GM18507 (cell line): Measurements from ENCODE around the gene SLC12A9.

ENCODE experiments used
- DNase-seq: peaks from one replicate; pipeline ENCODE4 v3.0.0; 2011; ENCODE audit warnings: low read depth; ENCODE audit not compliant: insufficient read length; ENCODE audit errors: extremely low spot score
- FAIRE-seq: peaks from 2 replicates; lab custom pipeline; 2011; peaks lifted over from hg19 to GRCh38; lab: Jason Lieb, UNC

SLC12A9 gene

DNA sequence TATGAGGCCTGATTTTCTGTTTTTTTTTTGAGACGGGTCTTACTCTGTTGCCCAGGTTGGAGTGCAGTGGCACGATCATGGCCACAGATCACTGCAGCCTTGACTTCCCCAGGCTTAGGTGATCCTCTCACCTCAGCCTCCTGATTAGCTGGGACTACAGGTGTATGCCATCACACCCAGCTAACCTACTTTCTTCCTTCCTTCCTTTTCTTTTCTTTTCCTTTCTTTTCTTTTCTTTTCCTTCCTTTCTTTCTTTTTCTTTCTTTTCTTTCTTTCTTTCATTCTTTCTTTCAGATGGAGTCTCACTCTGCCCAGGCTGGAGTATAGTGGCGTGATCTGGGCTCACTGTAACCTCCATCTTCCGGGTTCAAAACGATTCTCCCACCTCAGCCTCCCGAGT, 26.2 kb downstream of the SLC12A9 start:
- DNase-seq, result no peak

DNA sequence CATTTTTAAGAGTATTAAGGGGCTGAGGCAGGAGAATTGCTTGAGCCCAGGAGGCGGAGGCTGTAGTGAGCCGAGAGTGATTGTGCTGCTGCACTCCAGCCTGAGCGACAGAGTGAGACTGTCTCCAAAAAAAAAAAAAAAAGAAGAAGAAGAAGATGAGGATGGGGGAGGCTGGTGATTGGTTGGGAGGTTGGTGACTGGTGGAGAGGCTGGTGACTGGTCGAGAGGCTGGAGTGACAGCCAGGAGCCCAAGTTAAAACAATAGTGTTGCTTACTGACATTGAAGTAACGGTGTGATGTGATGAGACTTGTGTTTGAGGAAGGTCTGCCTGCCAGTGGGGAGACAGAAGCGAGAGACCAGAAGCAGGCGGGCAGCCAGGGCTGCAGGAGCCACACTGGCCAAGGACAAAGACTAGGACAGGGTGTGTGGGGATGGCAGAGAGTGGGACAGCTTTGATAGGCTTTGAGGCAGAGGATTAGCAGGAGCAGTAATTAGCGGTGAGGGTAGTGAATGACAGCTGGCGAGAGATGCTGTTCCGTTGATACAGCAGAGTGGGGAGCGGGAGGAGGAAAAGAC, 27.3 kb downstream of the SLC12A9 start:
- DNase-seq (no peak), FAIRE-seq (no peak)

More for the DNA sequence above, 26.2 kb downstream of the SLC12A9 start:
- FAIRE-seq, result no peak

DNA sequence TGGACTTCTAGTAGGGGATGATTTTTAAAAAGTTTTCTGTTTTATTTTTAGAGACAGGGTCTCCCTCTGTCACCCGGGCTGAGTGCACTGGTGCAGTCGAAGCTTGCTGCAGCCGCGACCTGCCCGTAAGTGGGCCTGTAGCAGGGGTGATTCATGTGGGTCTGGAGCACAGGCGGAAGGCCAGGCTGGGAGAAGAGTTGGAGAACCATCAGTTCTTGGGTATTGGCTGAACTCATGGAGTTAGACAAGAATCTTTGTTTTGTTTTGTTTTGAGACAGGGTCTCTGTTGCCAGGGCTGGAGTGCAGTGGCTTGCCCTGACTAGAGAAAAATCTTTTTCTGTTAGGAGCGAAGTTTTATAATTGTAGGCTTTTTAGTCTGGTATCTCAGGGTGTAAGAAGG, 28.1 kb downstream of the SLC12A9 start:
- no peak for FAIRE-seq
- DNase-seq, result no peak

DNA sequence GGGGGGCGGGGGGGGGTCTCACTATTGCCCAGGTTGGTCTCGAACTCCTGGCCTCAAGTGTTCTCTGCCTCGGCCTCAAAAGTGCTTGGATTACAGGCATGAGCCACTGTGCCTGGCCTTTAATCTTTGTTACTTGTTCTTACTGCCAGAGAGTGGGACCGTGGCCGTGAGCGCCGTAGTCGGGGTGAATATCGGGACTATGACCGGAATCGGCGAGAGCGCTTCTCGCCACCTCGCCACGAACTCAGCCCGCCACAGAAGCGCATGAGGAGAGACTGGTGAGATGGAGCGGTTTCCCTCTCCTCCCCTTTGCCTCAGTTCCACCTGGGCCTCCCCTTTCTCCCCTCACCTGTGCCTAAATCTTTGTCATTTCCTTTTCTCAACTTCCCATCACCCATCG, 28.6 kb downstream of the SLC12A9 start:
- DNase-seq (no peak), FAIRE-seq (no peak)

DNA sequence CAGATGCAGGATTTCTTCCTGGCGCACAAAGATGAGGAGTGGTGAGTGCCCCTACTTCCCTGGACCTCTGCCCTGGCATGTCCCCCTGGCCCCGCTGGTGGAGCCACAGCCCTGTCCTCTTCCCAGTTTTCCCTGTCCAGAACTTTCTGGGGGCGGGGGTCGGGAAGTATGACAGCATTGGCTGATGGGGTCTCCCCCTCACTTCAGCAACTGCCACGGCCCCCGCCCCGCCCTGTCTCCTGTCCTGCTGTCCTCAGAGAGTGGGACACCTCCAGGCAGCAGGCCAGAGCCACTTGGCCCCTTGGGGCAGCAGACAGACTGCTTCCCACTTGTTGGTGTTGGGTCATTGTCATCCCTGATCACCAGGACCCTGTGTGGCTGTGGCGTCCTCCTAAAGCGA, 29.7 kb downstream of the SLC12A9 start:
- FAIRE-seq (no peak), DNase-seq (no peak)

DNA sequence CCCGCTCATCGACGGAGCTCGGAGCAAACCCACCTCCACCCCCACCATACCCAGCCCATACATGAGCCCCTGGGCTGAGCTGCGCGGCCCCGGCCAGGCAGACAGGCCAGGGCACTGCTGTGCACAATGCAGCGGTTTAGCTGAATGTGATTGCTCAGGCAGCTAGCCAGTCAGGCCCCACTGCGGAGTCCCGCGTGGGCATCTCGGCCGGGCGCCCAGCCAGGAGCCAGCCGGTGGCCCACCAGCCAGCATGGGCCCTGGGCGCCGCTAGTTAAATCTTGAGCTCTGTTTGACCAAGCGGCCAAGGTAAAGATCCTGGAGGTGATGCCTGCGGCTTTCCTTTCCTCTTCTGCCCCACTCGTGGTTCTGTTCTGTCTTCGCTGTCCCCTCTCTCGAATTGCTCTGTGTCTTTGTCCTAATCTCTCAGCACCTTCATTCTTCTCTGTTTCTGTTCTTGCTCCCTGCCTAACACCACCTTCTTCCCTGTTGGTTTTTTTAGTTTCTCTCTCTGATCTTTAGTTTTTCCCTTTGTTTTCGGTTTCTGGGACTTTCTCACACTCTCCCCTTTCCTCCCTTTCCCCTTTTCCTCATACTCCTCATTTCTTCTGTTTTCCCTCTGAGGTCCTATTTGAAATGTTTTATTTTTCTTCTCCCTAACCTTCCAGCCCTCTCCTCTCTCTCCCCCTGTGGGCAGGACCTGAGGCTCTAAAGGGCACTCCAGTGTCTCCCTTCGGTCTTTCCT, 30.4 kb downstream of the SLC12A9 start:
- FAIRE-seq, result no peak
- no peak for DNase-seq

DNA sequence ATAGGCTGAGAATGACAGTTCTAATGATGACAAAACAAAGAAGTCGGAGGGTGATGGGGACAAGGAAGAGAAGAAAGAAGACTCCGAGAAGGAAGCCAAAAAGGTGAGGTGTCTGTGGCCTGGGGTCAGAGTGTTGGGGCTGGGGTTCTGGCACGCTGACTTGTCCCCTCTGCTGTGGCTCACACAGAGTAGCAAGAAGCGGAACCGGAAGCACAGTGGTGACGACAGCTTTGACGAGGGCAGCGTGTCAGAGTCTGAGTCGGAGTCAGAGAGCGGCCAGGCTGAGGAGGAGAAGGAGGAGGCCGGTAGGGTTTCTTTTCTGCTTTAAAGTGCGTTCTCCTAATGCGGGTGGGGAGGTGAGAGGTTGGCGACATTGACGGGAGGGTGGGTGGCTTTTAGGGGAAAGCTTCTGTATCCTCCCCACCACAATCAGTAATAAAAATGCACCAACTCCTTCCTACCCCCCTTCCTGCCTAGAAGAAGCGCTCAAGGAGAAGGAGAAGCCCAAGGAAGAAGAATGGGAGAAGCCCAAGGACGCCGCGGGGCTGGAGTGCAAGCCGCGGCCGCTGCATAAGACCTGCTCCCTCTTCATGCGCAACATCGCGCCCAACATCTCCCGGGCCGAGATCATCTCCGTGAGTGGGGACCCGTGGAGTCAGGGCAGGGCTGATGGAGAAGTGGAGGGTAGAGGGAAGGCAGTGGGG, 32.4 kb downstream of the SLC12A9 start:
- DNase-seq (no peak), FAIRE-seq (no peak)

DNA sequence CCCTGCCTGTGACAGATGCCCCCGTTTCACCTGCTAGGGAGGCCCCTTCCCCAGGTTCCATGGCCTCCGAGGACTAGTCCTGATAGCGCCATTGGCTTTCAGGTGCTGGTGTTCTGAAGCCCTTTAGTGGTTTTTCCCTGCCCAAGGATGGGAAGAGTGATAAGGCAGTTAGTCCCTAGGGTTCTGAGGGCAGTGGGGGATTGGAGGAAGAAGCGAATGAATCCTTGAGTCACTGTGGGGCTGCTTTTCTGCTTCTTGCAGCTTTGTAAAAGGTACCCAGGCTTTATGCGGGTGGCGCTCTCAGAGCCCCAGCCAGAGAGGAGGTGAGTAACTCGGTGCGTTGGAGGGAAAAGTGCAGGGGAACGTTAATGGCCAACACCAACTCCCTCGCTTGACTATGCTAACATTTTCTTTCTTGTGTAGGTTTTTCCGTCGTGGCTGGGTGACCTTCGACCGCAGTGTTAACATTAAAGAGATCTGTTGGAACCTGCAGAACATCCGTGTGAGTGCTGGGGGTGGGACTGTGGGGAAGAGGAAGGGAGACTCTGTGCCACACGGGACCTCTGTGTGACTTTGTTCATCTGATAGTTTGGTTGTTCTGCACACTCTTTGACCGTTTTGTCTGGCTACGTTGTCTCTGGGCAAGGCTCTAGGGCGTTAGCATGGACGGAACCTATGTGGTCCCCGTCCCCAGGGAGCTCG, 33.1 kb downstream of the SLC12A9 start:
- no peak for DNase-seq
- no peak for FAIRE-seq

DNA sequence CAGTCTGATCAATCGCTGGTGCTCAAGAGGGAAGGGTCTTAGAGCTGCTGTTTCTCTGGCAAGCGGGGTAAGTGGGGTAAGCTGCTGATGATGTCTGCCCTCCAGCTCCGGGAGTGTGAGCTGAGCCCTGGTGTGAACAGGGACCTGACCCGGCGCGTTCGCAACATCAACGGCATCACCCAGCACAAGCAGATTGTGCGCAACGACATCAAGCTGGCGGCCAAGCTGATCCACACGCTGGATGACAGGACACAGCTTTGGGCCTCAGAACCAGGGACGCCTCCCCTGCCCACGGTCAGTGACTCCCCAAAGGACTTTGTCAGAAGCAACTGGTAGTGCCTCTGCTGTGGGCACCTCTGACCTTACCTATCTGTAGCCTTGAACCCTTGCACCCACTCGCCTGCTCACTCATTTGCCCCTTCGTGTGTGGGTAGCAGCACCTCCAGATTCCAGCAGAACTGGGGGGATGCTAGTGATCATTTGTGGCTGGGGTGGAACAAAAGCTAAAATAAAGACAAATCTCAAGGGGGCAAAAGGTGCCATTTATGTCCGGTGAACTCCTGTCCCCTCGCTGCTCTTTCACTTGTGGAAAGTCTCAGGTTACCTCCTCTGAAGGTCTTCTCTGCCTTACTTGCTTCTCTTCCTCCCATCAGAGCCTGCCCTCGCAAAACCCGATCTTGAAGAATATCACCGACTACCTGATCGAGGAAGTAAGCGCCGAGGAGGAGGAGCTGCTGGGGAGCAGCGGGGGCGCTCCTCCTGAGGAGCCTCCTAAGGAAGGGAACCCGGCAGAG, 33.8 kb downstream of the SLC12A9 start:
- no peak for DNase-seq
- no peak for FAIRE-seq

DNA sequence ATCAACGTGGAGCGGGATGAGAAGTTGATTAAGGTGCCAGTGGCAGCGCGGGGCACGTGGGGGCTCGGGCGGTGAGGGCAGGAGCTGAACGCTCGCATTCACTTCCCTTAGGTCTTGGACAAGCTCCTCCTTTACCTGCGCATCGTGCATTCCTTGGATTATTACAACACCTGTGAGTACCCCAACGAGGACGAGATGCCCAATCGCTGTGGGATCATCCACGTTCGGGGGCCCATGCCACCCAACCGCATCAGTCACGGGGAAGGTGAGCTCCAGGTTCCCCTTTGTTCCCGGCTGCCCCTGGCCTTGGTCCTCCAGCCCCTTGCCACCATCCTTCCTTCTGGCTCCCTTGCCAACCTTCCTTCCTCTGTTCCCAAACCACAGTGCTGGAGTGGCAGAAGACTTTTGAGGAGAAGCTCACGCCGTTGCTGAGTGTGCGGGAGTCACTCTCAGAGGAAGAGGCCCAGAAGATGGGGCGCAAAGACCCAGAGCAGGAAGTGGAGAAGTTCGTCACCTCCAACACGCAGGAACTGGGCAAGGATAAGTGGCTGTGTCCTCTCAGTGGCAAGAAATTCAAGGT, 34.5 kb downstream of the SLC12A9 start:
- DNase-seq (no peak), FAIRE-seq (no peak)

DNA sequence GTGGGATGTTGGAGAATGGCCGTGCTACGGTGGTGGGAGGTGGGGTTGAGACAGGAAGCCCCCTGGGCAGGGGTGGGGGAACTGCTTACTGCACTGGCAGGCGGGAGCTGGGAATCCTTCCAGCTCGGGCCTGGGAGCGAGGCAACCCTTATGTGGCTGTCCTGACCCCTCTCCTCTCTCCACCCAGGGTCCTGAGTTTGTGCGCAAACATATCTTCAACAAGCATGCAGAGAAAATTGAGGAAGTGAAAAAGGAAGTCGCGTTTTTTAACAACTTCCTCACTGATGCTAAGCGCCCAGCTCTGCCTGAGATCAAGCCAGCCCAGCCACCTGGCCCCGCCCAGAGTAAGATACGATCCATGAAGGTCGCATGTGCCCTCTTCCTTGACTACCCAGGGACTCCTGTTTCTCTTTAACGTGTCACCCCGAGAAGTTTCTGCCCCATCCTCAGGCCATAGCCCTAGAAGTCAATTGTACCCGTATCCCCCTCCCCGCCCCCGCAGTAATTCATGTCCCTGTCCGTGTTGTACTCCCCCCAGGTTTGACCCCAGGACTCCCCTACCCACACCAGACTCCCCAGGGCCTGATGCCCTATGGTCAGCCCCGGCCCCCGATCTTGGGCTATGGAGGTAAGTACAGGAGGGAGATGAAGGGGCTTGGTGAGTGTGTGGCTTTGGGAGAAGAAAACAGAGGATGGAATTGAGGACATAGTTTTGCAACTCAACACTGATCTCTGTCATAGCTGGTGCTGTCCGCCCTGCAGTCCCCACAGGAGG, 35.2 kb downstream of the SLC12A9 start:
- DNase-seq (peak; percentile 70), FAIRE-seq (peak; percentile 98)

DNA sequence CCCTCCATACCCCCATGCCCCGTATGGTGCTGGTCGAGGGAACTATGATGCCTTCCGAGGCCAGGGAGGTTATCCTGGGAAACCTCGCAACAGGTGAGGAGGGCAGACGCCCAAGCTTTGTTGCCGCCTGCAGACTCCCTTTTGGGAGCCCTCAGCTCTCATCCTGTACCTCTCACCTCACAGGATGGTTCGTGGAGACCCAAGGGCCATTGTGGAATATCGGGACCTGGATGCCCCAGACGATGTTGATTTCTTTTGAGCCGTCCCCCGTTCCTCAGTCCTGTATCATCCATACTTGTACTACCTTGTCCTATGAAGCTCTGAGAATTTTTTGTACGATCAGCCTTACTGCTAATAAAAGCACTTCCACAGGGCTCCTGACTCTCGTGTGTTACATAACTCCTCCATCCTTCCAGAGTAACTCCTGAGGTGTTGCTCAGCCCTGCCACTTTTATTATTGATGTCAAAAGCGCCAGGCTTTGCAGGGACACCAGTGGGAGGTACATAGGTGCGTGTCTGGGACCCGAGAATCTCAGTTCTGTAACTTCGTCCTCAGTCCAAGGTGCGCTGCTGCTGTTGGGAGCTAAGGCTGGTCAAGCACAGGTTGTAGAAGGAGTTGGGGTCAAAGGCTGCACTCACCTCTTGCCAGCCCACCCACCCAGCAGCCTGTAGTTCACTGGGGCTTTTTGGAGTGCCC, 35.9 kb downstream of the SLC12A9 start:
- no peak for DNase-seq

DNA sequence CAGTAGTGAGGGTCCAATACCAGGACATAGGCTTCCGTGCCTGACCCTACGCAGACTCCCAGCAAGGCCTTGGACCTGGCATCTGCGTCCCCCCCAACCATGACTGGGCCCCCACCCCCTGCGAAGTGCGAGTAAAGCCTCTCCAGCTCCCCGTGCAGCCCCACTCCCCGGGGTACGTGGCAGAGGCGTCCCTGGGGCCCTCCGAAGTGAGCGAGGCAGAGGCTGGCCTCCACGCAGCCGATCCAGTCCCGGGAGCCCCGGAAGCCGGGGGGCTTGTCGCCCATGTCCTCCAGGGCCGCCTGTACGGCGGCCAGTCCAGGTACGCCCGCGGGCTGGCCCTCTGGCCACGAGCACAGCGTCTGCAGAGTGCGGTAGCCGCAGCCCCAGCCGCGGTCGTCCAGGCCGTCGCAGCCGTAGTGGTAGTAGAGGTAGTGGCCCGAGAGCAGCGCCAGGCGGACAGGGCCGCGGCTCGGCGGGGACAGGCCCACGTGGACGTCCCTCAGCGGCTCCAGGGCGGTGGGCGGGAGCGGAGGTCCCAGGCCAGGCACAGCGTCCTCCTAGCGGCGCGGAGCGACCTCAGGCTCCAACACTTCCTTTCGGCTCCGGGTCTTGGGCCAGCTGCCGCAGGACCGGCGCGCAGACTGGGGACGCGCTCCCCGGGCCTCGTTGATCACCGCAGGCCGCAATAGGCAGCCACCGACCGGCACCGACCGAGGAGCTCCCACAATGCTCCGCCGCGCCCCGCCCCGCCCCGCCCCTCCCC, 36.7 kb downstream of the SLC12A9 start, which contains the start of gene UFSP1:
Gene UFSP1, minus strand, starts transcription at position 728 of the 763 bp plus-strand sequence. Its CDS starts 444 bp downstream, at position 284.
- FAIRE-seq (no peak), DNase-seq (no peak)

More for the DNA sequence above, 35.9 kb downstream of the SLC12A9 start:
- FAIRE-seq, result no peak

DNA sequence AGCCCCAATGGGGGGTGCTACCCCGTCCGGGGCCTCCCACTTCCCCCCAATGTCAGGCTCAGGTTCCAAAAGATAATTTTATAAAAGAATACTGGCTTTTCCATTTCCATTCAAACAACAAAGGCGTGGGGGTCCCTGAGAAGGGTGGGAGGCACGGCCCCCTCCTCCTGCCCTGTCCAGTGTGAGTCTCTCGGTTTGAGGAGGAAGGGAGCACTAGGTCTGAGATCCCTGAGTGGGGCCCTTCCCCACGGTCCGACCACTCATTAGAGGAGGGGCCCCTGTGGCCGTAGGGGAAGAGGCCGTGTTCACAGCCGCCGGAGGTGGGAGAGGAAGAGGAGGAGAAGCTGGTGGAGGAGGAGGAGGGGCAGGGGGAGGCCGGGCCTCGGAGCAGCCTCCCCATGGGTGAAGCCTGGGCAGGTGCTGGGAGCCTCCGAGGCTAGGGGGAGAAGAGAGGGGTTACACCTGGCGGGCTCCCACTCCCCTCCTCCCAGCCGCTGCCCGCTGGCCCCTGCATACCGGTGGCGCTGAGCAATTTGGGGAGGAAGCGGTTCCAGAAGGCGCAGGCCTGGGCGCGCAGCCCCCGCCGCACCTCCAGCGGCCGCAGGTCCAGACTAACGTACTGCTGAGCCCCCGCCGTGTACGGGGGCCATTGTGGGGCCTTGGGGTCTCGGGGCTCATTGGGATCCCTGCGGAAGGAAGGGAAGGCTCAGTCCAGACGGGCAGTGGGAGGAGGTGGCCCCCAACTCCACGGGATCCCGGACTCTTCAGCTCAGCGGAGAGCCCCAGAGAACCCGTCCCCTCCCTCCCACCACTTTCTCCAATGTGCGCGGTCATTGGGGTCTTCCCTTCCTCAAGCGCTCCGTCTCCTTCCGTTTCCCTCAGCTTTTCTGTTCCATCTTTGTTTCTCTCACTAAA, 38.4 kb downstream of the SLC12A9 start:
- no peak for FAIRE-seq
- DNase-seq, result no peak

DNA sequence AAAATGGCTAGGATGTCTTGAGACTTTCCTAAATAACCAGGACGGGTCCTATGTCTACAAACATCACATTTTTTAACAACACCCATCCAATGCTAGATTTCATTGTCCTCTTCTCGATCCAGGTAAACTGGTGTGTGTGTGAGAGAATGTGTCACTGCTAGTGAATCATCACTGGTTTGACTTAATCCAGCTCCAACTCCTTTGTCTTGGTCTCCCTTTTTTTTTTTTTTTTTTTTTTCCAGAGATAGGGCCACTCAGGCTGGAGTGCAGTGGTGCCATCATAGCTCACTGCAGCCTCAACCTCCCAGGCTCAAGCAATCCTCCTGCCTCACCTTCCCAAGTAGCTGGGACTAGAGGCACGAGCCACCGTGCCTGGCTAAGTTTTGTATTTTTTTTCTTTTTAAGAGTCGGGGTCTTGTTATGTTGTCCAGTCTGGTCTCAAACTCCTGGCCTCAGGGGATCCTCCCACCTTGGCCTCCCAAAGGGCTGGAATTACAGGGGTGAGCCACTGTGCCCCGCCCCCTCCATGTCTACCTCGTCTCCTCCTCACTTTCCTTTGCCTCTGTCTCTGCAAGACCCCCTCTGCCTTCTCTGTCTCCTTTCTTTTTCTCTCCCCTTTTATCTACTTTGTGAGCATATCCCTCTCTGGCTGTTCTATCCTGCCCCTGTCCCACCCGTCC, 39.2 kb downstream of the SLC12A9 start:
- no peak for FAIRE-seq
- DNase-seq, result no peak
